A549 (cell line): ENCODE results near the gene TMEM19. TPM values are rescaled to one million over a fixed set of nuclear protein-coding genes. Genes with fewer than 3 reads are reported as not detected.

ENCODE experiments used
- ATAC-seq, 2 experiments: fragments of 200-7000 bp in 1 of 2; fragments of >200 bp in 1 of 2; cut with Nextera tagmentation in 1 of 2; cut with Tn5 transposase in 1 of 2; 3 replicates each; pipeline versions ENCODE4 v1.8.0 to v1.9.1; 2018 to 2020; ENCODE audit warnings: mild to moderate bottlenecking in 1 of 2, moderate library complexity in 1 of 2
- CTCF ChIA-PET: fragments of 300-600 bp; sonication (Branson Sonifier 250); formaldehyde crosslinking; extraction: SDS; loops from one replicate; lab custom pipeline; 2021; ENCODE audit warnings: antibody characterized with exemption, inconsistent platforms; lab: Yijun Ruan, JAX
- POLR2A ChIA-PET: fragments of 350-600 bp; formaldehyde crosslinking; extraction: SDS; loops from one replicate; lab custom pipeline; 2021; ENCODE audit warnings: antibody characterized with exemption, inconsistent platforms; lab: Yijun Ruan, JAX
- DNase-seq, 2 experiments: peaks; one replicate each; pipeline versions ENCODE4 v3.0.0 to v3.0.0-alpha.2; 2011 to 2016; ENCODE audit warnings: low read depth in 1 of 2, low spot score in 1 of 2
- FAIRE-seq: peaks from 2 replicates; lab custom pipeline; 2011; peaks lifted over from hg19 to GRCh38; lab: Jason Lieb, UNC
- H3K27ac ChIP-seq, 2 experiments: fragments of >200 bp; sonication (Bioruptor Twin); formaldehyde crosslinking; 3 replicates each; pipeline ENCODE4 v1.5.1; 2016 to 2017
- H3K4me1 ChIP-seq: fragments of >200 bp; sonication (Bioruptor Twin); formaldehyde crosslinking; 3 replicates; pipeline ENCODE4 v1.6.1; 2016
- H3K4me2 ChIP-seq: fragments of >200 bp; sonication (Bioruptor Twin); formaldehyde crosslinking; 3 replicates; pipeline ENCODE4 v1.6.1; 2016
- H3K4me3 ChIP-seq: fragments of >200 bp; sonication (Bioruptor Twin); formaldehyde crosslinking; 3 replicates; pipeline ENCODE4 v1.5.1; 2016
- H3K9me3 ChIP-seq: fragments of >200 bp; sonication (Bioruptor Twin); formaldehyde crosslinking; 3 replicates; pipeline ENCODE4 v1.6.1; 2016
- CBX8 ChIP-seq: fragments of 200-600 bp; sonication (generic); IDR thresholded peaks from 2 replicates; pipeline ENCODE4 v1.6.1; 2016
- CEBPB ChIP-seq, 2 experiments: fragments of >200 bp in 1 of 2; sonication (Bioruptor Twin) in 1 of 2; formaldehyde crosslinking in 1 of 2; IDR thresholded peaks; 2 replicates each; pipeline ENCODE4 v1.6.1; 2012 to 2016
- EHMT2 ChIP-seq: fragments of 200-600 bp; sonication (generic); IDR thresholded peaks from 2 replicates; pipeline ENCODE4 v1.6.1; 2016; ENCODE audit warnings: antibody characterized with exemption, low read depth, mild to moderate bottlenecking, moderate library complexity
- ELK1 ChIP-seq: fragments of 150-350 bp; IDR thresholded peaks from 2 replicates; pipeline ENCODE4 v1.6.1; 2014; ENCODE audit warnings: low read depth, mild to moderate bottlenecking, low read length
- EP300 ChIP-seq, 2 experiments: fragments of >200 bp; sonication (Bioruptor Twin); formaldehyde crosslinking; IDR thresholded peaks; 2 replicates in 1 of 2; 3 replicates in 1 of 2; pipeline ENCODE4 v1.6.1; 2016 to 2017
- FOSL2 ChIP-seq, 2 experiments: fragments of 450-650 bp in 1 of 2; fragments of >200 bp in 1 of 2; sonication (Bioruptor Twin) in 1 of 2; formaldehyde crosslinking; IDR thresholded peaks; 2 replicates each; pipeline versions ENCODE4 v1.5.0 to v1.6.1; 2016 to 2020; ENCODE audit warnings: mild to moderate bottlenecking in 1 of 2, moderate library complexity in 1 of 2
- FOXS1 ChIP-seq: fragments of 250-450 bp; sonication (Bioruptor Pico); IDR thresholded peaks from 2 replicates; pipeline ENCODE4 v1.5.0; 2020; ENCODE audit warnings: mild to moderate bottlenecking, moderate library complexity
- HDAC2 ChIP-seq: fragments of 200-600 bp; sonication (generic); IDR thresholded peaks from 2 replicates; pipeline ENCODE4 v1.6.1; 2016
- HES2 ChIP-seq: fragments of >200 bp; sonication (Bioruptor Twin); formaldehyde crosslinking; IDR thresholded peaks from 2 replicates; pipeline ENCODE4 v1.6.1; 2016
- HMGXB4 ChIP-seq: fragments of 250-450 bp; sonication (Bioruptor Pico); IDR thresholded peaks from 2 replicates; pipeline ENCODE4 v1.5.0; 2021; ENCODE audit warnings: mild to moderate bottlenecking, moderate library complexity, borderline replicate concordance
- HOXA7 ChIP-seq: fragments of 250-450 bp; sonication (Bioruptor Pico); IDR thresholded peaks from 2 replicates; pipeline ENCODE4 v1.5.0; 2020; ENCODE audit warnings: mild to moderate bottlenecking, moderate library complexity
- MAFK ChIP-seq: fragments of 450-650 bp; IDR thresholded peaks from 2 replicates; pipeline ENCODE4 v1.6.1; 2014; ENCODE audit not compliant: partially characterized antibody
- MAZ ChIP-seq: fragments of 150-350 bp; IDR thresholded peaks from 2 replicates; pipeline ENCODE4 v1.6.1; 2014; ENCODE audit warnings: antibody characterized with exemption, low read depth, low read length, borderline replicate concordance
- MYC ChIP-seq: IDR thresholded peaks from 2 replicates; pipeline ENCODE4 v1.6.1; 2012; ENCODE audit warnings: mild to moderate bottlenecking, inconsistent platforms, low read length, improper control_type of control experiment, borderline replicate concordance
- POLR2A ChIP-seq: IDR thresholded peaks from 2 replicates; pipeline ENCODE4 v1.6.1; 2012; ENCODE audit warnings: mild to moderate bottlenecking, low read length
- POLR2AphosphoS2 ChIP-seq: conservative IDR thresholded peaks from 2 replicates; pipeline ENCODE4 v1.6.1; 2012; ENCODE audit warnings: low read length, improper control_type of control experiment, inconsistent platforms
- RAD21 ChIP-seq, 2 experiments: fragments of >200 bp in 1 of 2; sonication (Bioruptor Twin) in 1 of 2; formaldehyde crosslinking in 1 of 2; IDR thresholded peaks in 1 of 2; conservative IDR thresholded peaks in 1 of 2; 2 replicates in 1 of 2; 3 replicates in 1 of 2; pipeline ENCODE4 v1.6.1; 2012 to 2018; ENCODE audit warnings: inconsistent platforms in 1 of 2
- RCOR1 ChIP-seq: fragments of 150-350 bp; IDR thresholded peaks from 2 replicates; pipeline ENCODE4 v1.6.1; 2014; ENCODE audit warnings: antibody characterized with exemption, low read length, low read depth
- SREBF2 ChIP-seq: fragments of 450-650 bp; IDR thresholded peaks from 2 replicates; pipeline ENCODE4 v1.6.1; 2014; ENCODE audit warnings: mild to moderate bottlenecking, moderate library complexity
- USF2 ChIP-seq: fragments of 450-650 bp; IDR thresholded peaks from 2 replicates; pipeline ENCODE4 v1.6.1; 2014; ENCODE audit warnings: antibody characterized with exemption
- ZC3H11A ChIP-seq: fragments of 450-650 bp; IDR thresholded peaks from 2 replicates; pipeline ENCODE4 v1.6.1; 2014; ENCODE audit warnings: antibody characterized with exemption, mild to moderate bottlenecking
- ZSCAN20 ChIP-seq: fragments of 250-450 bp; sonication (Bioruptor Pico); IDR thresholded peaks from 2 replicates; pipeline ENCODE4 v1.8.0; 2022; ENCODE audit warnings: mild to moderate bottlenecking, moderate library complexity
- WGBS: methylation state at CpG from one replicate; pipeline ENCODE4 v1.1.6; 2017; ENCODE audit errors: missing lambda C conversion rate; 5-methylcytosine and 5-hydroxymethylcytosine counted together
- polyA plus RNA-seq, 4 experiments: library from polyadenylated mRNA; depleted of rRNA in 3 of 4; stranded (reverse); fragments of >200 nt; fragmentation: RNase III in 1 of 4; extraction: RNeasy Plus Mini Kit Qiagen cat#74134 plus additional on column Dnase treatment in 1 of 4; gene quantifications; 2 replicates in 3 of 4; 3 replicates in 1 of 4; pipeline ENCODE4 v1.2.3, GENCODE V29; 2011 to 2017

Gene TMEM19
- polyA plus RNA-seq, 2 of the 4 experiments (the other 2 are of a cell fraction): 43.2 to 78.8 TPM

- Histone ChIP-seq H3K4me3 (peak overlapping the region; percentile 69), H3K27ac (peak overlapping the region; percentile 84 to 92), H3K4me1 (peaks cover 18% of the 10 kb centered on the region; the same call in 2 of the 3 replicates), H3K4me2 (peak overlapping the region; percentile 80), H3K9me3 (no peaks in the 10 kb centered on the region)
- CTCF ChIA-PET: interaction anchor here (2.9 kb wide), 1 partner anchor 21 kb away, joined by 23 read pairs; the partner anchor contains the start of gene TMEM19
- ATAC-seq (no peak), DNase-seq (no peak), FAIRE-seq (no peak)
- POLR2A ChIA-PET: interaction anchor here (2.8 kb wide), 1 partner anchor 20 kb away, joined by 87 read pairs; the partner anchor contains the start of gene TMEM19
- TF ChIP-seq USF2 (no peak), RCOR1 (no peak), POLR2AphosphoS2 (no peak), FOXS1 (CRISPR knock-in tag) (no peak), FOSL2 (IDR thresholded peaks at IDR 0.05) (no peak), FOSL2 (CRISPR knock-in tag; IDR thresholded peaks at IDR 0.05) (no peak), EHMT2 (no peak), ELK1 (no peak), HES2 (no peak), MAZ (no peak), EP300 (IDR thresholded peaks at IDR 0.05) (no peak), ZSCAN20 (CRISPR knock-in tag) (no peak), HOXA7 (no peak), RAD21 (conservative IDR thresholded peaks at IDR 0.05 in 1 of 2, IDR thresholded peaks at IDR 0.05 in 1 of 2) (no peak)
- WGBS: 9% methylated on average over 4 of the region's 4 CpGs
Measured at GRCh38 chr12:71665090-71665463, 20.8 kb upstream of the TMEM19 start.

GRCh38 chr12:71666259-71666658 lies 19.6 kb upstream of the TMEM19 start:
- no peaks in the 10 kb centered on the region for H3K9me3 ChIP-seq
- H3K27ac ChIP-seq: no peak overlapping the region
- H3K4me2 ChIP-seq: no peak overlapping the region
- no peak for FAIRE-seq
- H3K4me1 ChIP-seq: peaks cover 17% of the 10 kb centered on the region; the same call in 2 of the 3 replicates
- CTCF ChIA-PET: interaction anchor here (0.9 to 1.4 kb wide), 3 partner anchors 16 to 251 kb away, joined by 3 read pairs; no protein-coding TSS in a partner anchor
- no peak overlapping the region for H3K4me3 ChIP-seq
- POLR2A ChIA-PET: no interaction called here
- DNase-seq: no peak
- WGBS: 90% methylated on average over 5 of the region's 5 CpGs
- no peak for ATAC-seq
- TF ChIP-seq MYC (no peak), CBX8 (no peak), ZC3H11A (no peak), MAFK (no peak), HMGXB4 (CRISPR knock-in tag) (no peak), POLR2A (no peak), SREBF2 (no peak), CEBPB (IDR thresholded peaks at IDR 0.05) (no peak), HDAC2 (no peak)
- TF ChIP-seq, all 56 proteins: peak for 0
